Measurements from ENCODE around the gene NEK11.
"Not testable (repeated sequence)": the region's sequence is repeated elsewhere in the genome, so short reads cannot be mapped to it uniquely, and the experiment has no call there.

NEK11 gene

GRCh38 chr3:131317667-131318066 lies 291.0 kb downstream of the NEK11 start:
- DNase-seq = no peak

GRCh38 chr3:131323014-131323413 lies 296.3 kb downstream of the NEK11 start:
- DNase-seq = no peak

DNA sequence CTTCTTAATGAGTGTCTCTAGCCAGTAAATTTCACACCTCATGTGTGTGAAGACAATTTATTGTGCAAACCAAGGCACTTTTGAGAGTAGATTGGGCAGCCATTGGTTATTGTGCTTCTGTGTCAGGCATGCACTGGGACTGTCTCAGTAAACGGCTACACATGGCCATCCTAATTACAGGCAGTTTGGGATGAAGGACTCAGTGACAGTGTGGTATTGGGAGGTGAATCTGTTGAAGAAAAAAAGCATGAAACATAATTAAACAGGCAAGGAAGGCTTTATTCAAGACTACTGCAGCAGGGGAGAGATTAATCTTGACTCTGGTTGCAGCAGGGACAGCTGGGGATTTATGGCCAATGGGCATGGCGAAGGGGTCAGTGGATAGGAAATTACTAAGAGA lies 297.1 kb downstream of the NEK11 start:
- DNase-seq = no peak

DNA sequence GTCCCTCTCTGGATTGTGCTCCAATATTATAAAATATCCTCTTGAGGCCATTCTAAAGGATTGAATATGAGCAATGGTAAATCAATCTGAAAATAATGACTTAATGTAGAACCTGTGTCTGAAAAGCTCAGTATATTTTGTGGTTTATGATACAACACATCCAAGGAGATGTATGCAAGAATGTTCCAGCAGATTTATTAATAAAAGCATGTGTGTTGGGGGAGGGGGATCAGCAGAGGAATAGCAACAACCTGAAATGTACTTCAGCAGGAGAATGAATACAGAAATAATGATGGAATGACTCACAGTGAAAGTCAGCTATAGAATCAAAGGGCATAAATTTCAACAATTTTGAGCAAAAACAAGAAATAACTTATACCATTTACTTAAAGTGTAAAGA lies 298.2 kb downstream of the NEK11 start:
- no peak for DNase-seq

- DNase-seq = no peak
Observed at GRCh38 chr3:131326307-131326706, 299.6 kb downstream of the NEK11 start.

DNA sequence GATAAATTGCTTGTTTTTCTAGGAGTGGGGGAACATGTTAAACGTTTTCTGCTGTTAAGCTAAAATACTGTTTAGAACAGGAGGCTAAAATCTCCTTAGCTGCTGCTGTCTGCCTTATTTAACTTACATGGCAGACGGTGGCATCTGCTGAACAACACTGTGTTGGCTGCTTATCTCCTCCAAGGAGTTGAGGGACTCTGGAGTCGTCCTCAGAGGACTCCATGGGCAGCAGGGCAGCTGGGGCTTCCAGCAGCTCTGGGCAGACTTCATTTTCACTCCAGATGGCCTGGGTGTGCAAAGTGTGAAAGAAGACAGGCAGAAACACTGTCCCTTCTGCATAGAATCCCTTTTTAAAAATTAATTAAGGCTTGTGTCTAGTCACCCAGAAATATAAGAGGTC lies 302.0 kb downstream of the NEK11 start:
- no peak for DNase-seq

GRCh38 chr3:131329774-131330173 lies 303.1 kb downstream of the NEK11 start:
- no peak for DNase-seq

GRCh38 chr3:131331456-131332085 lies 304.9 kb downstream of the NEK11 start:
- DNase-seq = not testable (repeated sequence)

DNA sequence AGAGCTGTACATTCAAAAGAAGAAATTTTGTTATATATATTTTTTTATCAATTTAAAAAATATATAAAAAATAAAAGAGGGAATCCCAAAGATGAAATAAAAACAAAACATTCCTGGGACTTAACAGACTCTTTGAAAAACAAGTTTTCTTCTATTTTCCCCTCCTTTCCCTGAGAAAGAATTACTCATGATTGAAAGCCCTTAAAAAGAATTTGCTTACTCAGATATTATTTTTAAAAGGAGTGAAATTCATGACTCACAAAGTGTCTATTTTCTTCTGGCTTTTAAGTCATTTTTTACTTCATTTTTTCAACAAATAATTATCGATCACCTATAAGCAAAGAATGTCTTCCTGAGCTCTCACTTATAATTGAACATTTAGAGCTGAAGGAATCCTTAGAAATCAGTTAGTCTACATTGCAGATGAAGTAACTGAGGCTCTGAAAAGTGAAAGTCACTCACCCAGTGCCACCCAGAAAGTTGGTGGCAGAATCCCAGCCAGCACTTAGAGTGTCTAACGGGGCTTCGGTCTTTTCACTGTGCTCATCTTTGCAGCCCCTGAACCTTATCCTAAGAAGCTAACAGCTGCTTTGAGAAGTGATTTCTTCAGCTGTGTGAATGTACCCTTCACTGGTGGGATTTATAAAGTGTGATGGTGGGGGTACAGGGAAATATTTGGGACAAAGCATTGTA lies 312.4 kb downstream of the NEK11 start:
- no peak for DNase-seq

DNA sequence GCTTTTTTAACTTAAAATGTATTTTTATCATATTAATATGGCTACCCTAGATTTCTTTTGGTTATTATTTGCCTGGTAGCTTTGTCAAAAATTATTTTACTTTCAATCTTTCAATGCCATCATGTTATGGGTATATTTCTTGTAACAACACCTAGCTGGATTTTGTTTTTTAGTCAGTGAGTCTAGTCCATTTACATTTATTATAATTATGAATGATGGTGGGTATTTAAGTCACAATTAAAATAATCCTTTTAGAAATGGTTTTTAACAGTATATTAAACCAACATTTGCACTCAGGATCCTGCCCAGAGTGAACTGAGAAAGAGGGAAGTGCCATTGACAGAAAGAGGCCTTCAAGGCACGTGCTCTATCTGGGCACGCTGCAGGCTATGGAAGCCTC lies 315.1 kb downstream of the NEK11 start:
- no peak for DNase-seq

DNA sequence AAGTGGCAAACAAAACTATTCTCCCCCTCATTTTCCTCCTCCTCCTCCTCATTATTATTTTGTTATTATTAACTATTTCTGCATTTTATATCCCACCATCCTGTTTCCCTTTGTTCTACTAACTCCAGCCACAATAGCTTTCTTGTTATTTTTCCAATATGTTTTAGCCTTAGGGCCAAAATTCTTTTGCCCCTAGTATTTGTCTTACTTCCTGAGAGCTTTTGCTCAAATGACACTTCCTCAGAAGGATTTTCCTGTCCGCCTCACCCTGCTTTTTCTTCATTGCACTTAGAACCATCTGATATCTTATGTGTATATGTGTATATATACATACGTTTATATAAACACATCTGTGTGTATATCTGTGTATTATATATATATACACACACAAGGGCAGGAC lies 322.2 kb downstream of the NEK11 start:
- no peak for DNase-seq

DNA sequence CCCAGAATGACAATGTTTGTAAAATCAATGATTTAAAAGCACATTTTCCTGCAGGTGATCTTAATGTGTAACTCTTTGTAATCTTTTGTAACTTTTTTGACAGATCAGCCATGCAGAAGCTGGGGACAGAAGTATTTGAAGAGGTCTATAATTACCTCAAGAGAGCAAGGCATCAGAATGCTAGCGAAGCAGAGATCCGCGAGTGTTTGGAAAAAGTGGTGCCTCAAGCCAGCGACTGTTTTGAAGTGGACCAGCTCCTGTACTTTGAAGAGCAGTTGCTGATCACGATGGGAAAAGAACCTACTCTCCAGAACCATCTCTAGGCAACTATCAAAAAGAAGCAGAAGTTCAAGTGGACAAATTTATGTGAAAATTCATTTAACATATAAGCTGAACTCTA lies 322.8 kb downstream of the NEK11 start:
- DNase-seq = no peak

GRCh38 chr3:131349946-131350347 lies 323.3 kb downstream of the NEK11 start:
- no peak for DNase-seq

DNA sequence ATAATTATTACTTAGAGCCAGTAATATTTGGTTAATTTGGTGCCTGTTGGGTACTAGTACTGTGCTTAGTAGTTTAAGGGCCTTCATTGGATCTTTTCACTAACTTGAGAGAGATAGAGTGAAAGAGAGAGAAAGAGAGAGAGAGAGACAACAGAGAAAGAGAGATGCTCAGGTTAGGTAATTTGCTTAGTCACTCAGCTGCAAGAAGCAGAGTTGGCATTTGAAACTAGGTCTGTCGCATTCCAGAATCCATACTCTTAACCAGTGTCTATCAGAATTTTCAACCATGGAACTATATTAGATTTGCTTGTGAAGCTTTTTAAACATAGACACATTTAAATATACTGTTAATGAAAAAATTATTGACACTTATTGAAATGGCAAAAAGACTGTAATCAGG lies 323.8 kb downstream of the NEK11 start:
- DNase-seq = no peak

DNA sequence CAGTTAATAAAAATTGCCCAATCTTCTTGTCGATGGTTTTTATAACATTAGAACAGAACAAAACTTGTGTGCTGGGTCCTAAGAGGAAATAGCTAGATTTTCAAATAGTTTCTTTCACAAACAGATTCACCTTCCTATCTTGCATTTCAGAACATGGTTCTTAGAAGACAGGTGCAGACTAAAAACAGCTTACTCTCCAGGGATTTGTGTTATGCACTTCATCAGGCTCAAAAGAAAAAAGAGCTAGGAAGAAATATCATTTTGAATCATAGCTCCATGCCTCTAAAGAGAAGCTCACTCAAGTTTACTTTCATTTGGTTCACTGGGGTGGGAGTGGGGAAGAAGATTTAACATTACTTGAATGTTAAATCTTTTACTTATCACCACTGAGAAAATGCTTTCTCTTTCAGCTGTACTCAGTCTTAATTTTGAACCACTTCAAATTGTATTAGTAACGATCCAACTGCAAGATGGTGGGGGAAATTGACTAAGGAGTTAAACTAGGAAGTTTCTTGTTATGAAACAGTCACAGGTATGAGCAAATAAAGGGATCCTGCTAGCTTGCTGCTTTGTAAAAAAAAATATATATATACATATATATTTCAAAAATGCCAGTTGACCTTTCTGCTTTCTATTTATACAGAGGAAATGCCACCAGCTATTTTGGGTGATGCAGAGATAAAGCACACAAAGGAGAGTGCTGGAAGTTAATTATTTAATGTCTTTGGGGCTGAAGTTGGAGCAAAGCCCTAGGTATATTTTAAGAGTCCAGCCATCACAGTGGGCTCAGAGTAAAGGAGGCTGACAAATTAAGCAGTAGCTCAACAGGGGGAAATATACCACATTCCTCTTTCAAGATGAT lies 326.6 kb downstream of the NEK11 start:
- no peak for DNase-seq

GRCh38 chr3:131353986-131354385 lies 327.3 kb downstream of the NEK11 start:
- no peak for DNase-seq

GRCh38 chr3:131356006-131356595 lies 329.4 kb downstream of the NEK11 start:
- DNase-seq = peak; percentile 44

- no peak for DNase-seq
Observed at GRCh38 chr3:131357275-131357674, 330.6 kb downstream of the NEK11 start.

DNA sequence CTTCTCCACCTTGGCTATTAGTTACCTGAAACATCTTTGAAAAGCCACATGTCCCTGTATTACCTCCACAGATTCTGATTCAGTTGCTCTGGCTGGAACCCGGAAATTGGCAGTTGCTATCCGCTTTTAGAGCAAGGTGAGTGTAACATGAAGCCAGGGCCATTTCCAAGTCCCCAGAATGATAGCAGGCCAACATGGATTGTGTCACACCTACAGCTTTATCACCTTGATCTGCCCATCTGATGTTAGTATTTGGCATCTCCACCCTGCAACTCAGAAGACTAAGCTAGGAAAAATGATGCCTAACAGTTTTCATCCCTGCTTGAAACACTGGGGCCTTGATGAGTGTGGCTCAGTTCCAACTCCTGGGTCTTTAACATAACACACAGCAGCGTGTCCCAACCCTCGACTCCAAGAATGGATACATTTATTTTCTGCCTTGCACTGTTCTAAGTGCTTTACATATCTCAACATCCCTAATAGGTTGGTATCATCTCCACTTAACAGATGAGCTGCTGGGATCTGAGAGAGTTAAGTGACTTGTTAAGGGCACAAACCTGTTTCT lies 333.6 kb downstream of the NEK11 start:
- DNase-seq = no peak

GRCh38 chr3:131361066-131361463 lies 334.4 kb downstream of the NEK11 start:
- DNase-seq = peak; percentile 64

DNA sequence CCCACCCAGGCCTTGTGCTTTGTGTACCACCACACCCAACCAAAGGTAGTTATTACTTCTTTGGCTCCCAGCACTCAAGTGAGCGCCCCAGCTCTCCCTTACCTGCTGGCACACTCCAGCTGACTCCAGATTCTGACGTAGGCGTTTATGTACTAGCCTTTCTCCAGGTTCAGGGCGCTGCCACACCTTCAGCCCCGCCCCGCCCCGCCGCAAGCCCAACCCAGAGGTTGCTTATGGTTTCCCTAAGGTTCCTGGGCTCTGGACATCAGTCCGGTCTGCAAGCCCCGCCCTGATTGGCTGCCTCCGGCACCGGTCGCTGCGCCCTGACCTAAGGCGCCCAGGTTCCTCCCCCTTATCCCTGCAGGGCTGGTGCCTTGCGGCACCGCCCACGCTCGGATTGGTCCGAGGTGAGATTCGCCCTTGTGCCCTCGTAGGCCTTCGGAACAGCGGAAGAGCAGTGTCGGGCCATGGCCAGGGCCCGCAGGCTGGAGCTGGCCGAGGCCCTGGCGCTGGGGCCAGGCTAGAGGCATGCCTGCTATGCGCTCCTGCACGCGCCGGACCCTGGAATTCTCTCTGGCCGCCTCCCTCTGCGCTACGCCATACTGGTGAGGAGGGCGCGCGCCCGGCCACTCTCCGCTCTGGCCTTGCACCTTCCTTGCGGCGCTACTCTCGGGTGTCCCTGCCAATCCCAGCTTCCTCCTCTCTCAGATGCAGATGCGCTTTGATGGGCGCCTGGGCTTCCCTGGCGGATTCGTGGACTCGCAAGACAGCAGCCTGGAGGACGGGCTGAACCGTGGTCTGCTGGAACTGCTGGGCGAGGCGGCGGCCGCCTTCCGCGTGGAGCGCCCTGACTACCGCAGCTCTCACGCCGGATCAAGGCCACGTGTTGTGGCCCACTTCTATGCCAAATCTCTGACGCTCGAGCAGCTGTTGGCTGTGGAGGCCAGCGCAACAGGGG lies 335.1 kb downstream of the NEK11 start:
- DNase-seq = peak; percentile 93

GRCh38 chr3:131363275-131363674 lies 336.6 kb downstream of the NEK11 start:
- no peak for DNase-seq

All from hematopoietic multipotent progenitor cell treated with erythropoietin and hydrocortisone succinate and interleukin-3 and kit ligand, for 6 days (in vitro differentiated cells).